Lung (tissue), 12 donors: ENCODE data around the gene HIRA. TPM values are rescaled to one million over a fixed set of nuclear protein-coding genes. Genes with fewer than 3 reads are reported as not detected.
"Not testable (repeated sequence)": the region's sequence is repeated elsewhere in the genome, so short reads cannot be mapped to it uniquely, and the experiment has no call there.

Experiments
- ATAC-seq: fragments of 200-7000 bp; cut with Tn5 transposase; one replicate; pipeline ENCODE4 v1.9.1; 2020; ENCODE audit warnings: moderate number of reproducible peaks; ENCODE audit not compliant: insufficient read depth, low FRiP score
- DNase-seq, 3 donors: peaks; one replicate each; pipeline ENCODE4 v3.0.0-alpha.2; 2013 to 2017
- H3K27ac ChIP-seq, 2 donors: one replicate each; pipeline ENCODE4 v1.5.1; 2013; ENCODE audit warnings: mild to moderate bottlenecking in 2 of 2, moderate library complexity in 2 of 2, control low read depth in 1 of 2, inconsistent platforms in 1 of 2, low read depth in 1 of 2, low read length in 1 of 2
- H3K27me3 ChIP-seq, 3 donors: one replicate each; pipeline ENCODE4 v1.5.1; 2013; ENCODE audit warnings: low read length in 2 of 3; ENCODE audit not compliant: control insufficient read depth in 3 of 3, insufficient read depth in 3 of 3
- H3K36me3 ChIP-seq, 4 donors: one replicate each; pipeline ENCODE4 v1.5.1; 2013; ENCODE audit warnings: low read length in 4 of 4, mild to moderate bottlenecking in 1 of 4, moderate library complexity in 1 of 4; ENCODE audit not compliant: control insufficient read depth in 4 of 4, insufficient read depth in 4 of 4
- H3K4me1 ChIP-seq, 5 donors: one replicate each; pipeline ENCODE4 v1.5.1; 2013; ENCODE audit warnings: low read length in 5 of 5, mild to moderate bottlenecking in 2 of 5, moderate library complexity in 1 of 5; ENCODE audit not compliant: control insufficient read depth in 5 of 5, insufficient read depth in 5 of 5
- H3K4me3 ChIP-seq: one replicate; pipeline ENCODE4 v1.5.1; 2013; ENCODE audit warnings: mild to moderate bottlenecking, control low read depth, moderate library complexity
- H3K9ac ChIP-seq, 2 donors: one replicate each; pipeline ENCODE4 v1.5.1; 2013; ENCODE audit warnings: low read length in 2 of 2, control low read depth in 1 of 2; ENCODE audit not compliant: insufficient read depth in 1 of 2
- H3K9me3 ChIP-seq, 4 donors: one replicate each; pipeline ENCODE4 v1.5.1; 2013; ENCODE audit warnings: low read length in 3 of 4, mild to moderate bottlenecking in 1 of 4, moderate library complexity in 1 of 4; ENCODE audit not compliant: control insufficient read depth in 4 of 4, insufficient read depth in 3 of 4
- CTCF ChIP-seq: IDR thresholded peaks from 2 replicates; pipeline ENCODE4 v1.5.1; 2012; ENCODE audit warnings: mild to moderate bottlenecking; ENCODE audit errors: control extremely low read depth, extremely low read depth
- WGBS, 2 donors: extraction: QIAGEN DNeasy Blood & Tissue Kit; methylation state at CpG; one replicate each; pipeline ENCODE4 v1.1.7; 2013; 5-methylcytosine and 5-hydroxymethylcytosine counted together
- polyA plus RNA-seq, 2 donors: library from polyadenylated mRNA; stranded (reverse); fragments of 200-250 nt; gene quantifications; one replicate each; pipeline ENCODE4 v1.2.1, GENCODE V29; 2013
- total RNA-seq, 2 donors: library from RNA; depleted of rRNA in 1 of 2; stranded (reverse); fragments of >200 nt in 1 of 2; gene quantifications; one replicate each; pipeline ENCODE4 v1.2.1, GENCODE V29; 2014 to 2021
- donor health status: control.
- donor health status: control.
- donor health status: Bipolar disorder and iron deficiency.
- donor health status: healthy.
- donor health status: DM: yes; HTN: yes; CAD: no.

HIRA gene
- total and polyA plus RNA-seq, 4 donors: 7.5 to 27.2 (median 17.3) TPM

GRCh38 chr22:19368876-19369275, 62.7 kb downstream of the HIRA start:
- Histone ChIP-seq H3K27me3 (no peaks in the 10 kb centered on the region), H3K9me3 (no peaks in the 10 kb centered on the region), H3K4me3 (peak overlapping the region; percentile 16), H3K36me3 (peaks cover 0 to 32% (median 15%) of the 10 kb centered on the region in 4 donors), H3K27ac (no peak overlapping the region), H3K9ac (no peak overlapping the region), H3K4me1 (no peaks in the 10 kb centered on the region)
- TF ChIP-seq CTCF: no peak
- DNase-seq (no peak), ATAC-seq (no peak)
- 74 to 96% methylated on average over 2 of the region's 2 CpGs for WGBS, 2 donors

GRCh38 chr22:19367763-19368367, 63.7 kb downstream of the HIRA start:
- no peak for DNase-seq
- Histone ChIP-seq H3K9ac (no peak overlapping the region), H3K9me3 (no peaks in the 10 kb centered on the region), H3K4me3 (no peak overlapping the region), H3K27ac (no peak overlapping the region), H3K36me3 (peaks cover 0 to 26% (median 12%) of the 10 kb centered on the region in 4 donors), H3K27me3 (no peaks in the 10 kb centered on the region), H3K4me1 (no peaks in the 10 kb centered on the region)
- no peak for TF ChIP-seq CTCF
- WGBS, 2 donors: 90 to 95% methylated on average over 3 of the region's 3 CpGs
- no peak for ATAC-seq

GRCh38 chr22:19363541-19363940, 68.0 kb downstream of the HIRA start:
- not testable (repeated sequence) for H3K27ac ChIP-seq, H3K9ac ChIP-seq, H3K4me3 ChIP-seq, H3K27me3 ChIP-seq, H3K4me1 ChIP-seq, H3K9me3 ChIP-seq, ATAC-seq, DNase-seq
- 96 to 98% methylated on average over 7 of the region's 7 CpGs for WGBS, 2 donors
- peaks cover 6 to 37% (median 12%) of the 10 kb centered on the region in 4 donors for H3K36me3 ChIP-seq

- Histone ChIP-seq H3K36me3 (peaks cover 8 to 48% (median 14%) of the 10 kb centered on the region in 4 donors), H3K4me3 (no peak overlapping the region), H3K9ac (no peak overlapping the region), H3K27ac (no peak overlapping the region), H3K9me3 (no peaks in the 10 kb centered on the region), H3K4me1 (peaks cover 0 to 3% (median 0%) of the 10 kb centered on the region in 5 donors), H3K27me3 (no peaks in the 10 kb centered on the region)
- WGBS, 2 donors: 76 to 86% methylated on average over 7 of the region's 7 CpGs
- DNase-seq (no peak), ATAC-seq (no peak)
- TF ChIP-seq CTCF: no peak
These were observed 69.9 kb downstream of the HIRA start for GRCh38 chr22:19361501-19362103.
